Stimulated activated CD8-positive, alpha-beta memory T cell treated with anti-CD3 and anti-CD28 coated beads, Interleukin-15, amount 100 ng/mL, for 4 hours (primary cell): ENCODE data around the gene HLA-DQB2.
"Not testable (repeated sequence)": the region's sequence is repeated elsewhere in the genome, so short reads cannot be mapped to it uniquely, and the experiment has no call there.

Source experiments
- DNase-seq, 2 donors: peaks; one replicate each; pipeline ENCODE4 v3.0.0-alpha.2; 2020; ENCODE audit warnings: low read depth in 2 of 2

Gene HLA-DQB2

DNA sequence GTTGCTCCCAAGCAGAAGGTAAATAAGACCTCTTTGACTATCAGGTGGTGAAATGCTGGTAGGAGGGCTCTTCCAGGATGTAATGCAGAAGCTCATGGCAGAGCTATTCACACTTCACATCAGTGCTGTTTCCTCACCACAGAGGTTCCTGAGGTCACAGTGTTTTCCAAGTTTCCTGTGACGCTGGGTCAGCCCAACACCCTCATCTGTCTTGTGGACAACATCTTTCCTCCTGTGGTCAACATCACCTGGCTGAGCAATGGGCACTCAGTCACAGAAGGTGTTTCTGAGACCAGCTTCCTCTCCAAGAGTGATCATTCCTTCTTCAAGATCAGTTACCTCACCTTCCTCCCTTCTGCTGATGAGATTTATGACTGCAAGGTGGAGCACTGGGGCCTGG lies 17.7 kb downstream of the HLA-DQB2 start:
- DNase-seq, result not testable (repeated sequence)

DNA sequence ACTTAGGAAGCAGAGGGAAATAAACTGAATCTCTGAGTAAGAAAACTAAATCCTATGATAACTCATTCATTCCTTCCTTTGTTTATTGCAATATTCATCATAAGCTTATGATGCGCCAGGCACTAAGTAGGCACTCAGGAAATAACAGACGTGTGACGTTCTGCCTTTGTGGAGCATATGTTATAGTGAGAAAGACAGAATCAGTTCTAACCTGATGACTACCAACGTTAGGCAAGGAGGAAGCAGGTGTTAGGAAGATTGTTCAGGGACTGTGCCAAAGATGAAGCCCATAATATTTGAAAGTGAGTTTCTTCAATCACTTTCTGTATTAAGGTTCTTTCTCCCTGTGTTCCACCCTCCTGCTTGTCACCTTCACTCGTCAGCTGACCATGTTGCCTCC lies 18.6 kb downstream of the HLA-DQB2 start:
- no peak for DNase-seq

DNA sequence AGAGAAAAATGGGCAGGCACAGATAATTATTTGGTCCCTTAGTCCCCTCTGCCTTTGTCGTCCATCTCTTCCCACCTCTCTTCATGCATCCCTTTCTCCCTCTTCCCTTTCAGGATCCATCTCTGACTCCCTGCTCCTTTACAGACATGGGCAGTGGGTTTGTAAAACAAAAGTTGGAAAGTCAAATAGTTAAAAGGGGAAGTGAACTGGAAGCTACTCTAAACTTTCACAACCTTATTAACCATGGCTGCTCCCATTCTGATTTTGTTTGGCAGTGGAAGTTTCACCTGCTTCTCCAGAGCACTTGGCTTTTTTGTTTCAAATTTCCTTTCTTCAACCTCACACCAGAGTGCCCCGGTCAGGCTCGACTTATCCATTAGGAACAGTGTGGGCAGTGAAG lies 21.0 kb downstream of the HLA-DQB2 start:
- no peak for DNase-seq

DNA sequence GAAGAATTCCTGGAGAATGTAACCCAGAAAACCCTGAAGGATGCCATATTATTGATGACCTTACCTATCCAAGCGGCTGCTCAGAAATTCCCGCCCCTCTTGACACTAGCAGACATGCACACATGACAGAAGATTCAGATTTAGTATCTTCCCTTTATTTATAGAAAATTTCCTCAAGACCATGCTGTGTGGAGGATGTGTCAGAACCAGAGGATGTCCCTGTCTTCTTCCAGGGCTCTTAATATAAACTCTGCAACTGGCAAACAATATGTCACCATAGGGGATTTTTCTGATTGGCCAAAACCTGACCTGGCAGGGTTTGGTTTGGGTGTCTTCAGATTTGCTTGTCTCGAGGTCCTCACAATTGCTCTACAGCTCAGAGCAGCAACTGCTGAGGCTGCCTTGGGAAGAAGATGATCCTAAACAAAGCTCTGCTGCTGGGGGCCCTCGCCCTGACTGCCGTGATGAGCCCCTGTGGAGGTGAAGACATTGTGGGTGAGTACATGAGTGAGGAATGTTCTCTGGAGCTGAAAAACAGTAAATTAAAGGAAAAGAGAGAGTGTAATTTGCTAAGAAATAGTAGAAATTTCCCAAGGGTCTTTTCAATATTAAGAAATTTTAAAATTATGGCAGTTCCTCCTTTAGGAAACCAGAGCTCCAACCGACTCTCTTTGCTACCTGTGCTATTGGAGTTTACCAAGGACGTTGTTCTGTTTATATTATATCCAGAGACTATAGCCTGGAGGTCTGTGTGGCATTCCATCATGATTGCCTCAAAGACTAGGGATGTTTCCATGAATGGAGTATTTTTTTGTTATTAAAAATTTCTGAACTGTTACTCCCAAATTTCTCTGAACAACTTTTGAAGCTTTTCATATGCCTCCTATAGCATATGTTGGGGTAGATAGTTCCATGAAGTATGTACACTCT lies 22.0 kb downstream of the HLA-DQB2 start, which contains the start of gene HLA-DQA2:
Gene HLA-DQA2, plus strand, starts transcription at position 361 of the 930 bp plus-strand sequence. Its CDS starts 53 bp downstream, at position 414.
- no peak for DNase-seq

DNA sequence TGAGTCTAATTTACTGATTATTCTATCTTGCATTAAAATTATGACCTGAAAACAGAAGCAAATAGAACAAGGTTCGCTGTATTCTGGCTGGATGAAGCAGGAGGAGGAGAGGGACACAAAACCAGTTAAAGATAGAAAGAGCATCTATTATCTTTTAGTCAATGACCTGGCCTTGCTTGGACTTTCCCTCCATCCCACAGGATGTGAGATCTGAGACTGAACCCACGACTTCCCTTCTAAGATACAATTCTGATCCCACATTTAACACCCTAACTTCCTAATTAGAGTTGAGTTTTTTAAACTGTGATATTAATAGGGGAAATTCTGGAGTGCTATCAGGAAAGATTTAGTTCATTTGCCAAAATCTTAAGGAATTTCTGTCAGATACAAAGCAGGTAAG lies 25.2 kb downstream of the HLA-DQB2 start:
- no peak for DNase-seq

DNA sequence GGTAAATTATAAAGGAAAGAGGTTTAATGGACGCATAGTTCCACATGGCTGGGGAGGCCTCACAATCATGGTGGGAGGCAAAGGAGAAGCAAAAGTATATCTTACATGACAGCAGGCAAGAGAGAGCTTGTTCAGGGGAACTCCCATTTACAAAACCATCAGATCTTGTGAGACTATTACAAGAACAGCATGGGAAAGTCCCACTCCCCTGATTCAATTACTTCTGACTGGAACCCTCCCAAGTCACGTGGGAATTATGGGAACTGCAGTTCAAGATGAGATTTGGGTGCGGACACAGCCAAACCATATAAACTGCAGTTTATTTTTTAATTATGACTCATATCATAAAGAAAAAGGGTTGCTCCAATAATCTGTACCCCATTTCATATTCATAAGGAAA lies 44.5 kb downstream of the HLA-DQB2 start:
- no peak for DNase-seq

DNA sequence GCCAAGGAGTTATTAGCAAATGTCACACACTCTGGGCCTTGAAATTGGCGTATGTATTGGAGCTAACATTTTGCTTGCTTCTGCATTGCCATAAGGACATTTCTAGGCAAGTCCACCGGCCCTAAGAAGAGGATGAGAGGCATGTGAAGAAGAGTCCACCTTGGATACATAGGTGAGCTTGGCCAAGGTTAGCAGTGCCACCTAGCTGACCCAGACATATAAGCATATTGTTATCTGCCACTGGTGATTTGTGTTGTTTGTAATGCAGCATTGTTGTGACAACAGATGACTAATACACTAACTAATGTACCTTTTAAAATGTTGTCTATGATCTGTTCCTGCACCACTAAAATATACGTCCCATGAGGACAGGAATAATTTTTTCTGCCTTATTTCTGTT lies 46.9 kb downstream of the HLA-DQB2 start:
- no peak for DNase-seq

DNA sequence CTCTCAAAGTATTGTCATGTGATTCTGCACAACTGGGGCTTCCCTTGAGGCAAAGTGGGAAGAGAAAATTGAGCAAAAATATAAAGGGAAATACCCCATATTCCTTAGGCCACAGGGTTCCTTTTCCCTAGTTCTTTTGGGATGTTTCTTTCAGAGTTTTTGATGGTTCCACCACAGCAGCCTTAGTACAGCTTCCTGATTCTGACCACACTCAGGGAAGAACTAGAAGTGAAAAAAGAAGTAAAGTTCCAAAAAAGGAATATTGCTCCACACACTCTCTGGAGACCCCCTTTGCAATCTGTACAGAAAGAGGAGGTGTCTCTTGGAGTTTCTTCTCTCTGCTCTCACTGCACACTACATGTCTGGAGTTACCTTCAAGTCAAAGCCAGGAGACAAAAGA lies 50.1 kb downstream of the HLA-DQB2 start:
- DNase-seq, result no peak

DNA sequence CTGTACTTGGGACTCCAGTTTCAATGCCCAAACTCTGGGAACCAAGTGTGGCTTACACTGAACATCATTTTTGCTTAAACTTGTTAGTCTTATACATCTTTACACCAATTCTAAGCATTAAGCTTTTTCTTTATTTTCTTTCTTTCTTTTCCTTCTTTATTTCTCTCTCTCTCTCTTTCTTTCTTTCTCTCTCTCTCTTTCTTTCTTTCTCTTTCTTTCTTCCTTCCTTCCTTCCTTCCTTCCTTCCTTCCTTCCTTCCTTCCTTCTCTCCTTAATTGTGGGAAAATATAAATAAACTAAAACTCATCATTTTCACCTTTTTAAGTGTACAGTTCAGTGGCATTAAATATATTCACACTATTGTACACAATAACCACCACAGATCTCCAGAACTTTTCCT lies 53.7 kb downstream of the HLA-DQB2 start:
- DNase-seq, result no peak
